HepG2 (cell line): ENCODE measurements around the gene ST14. TPM values are rescaled to one million over a fixed set of nuclear protein-coding genes. Genes with fewer than 3 reads are reported as not detected.

Experiments used
- DMAP1 ChIP-seq: IDR thresholded peaks from 2 replicates; pipeline ENCODE4 v1.6.1; 2016
- FOXO4 ChIP-seq: sonication (generic); formaldehyde crosslinking; conservative IDR thresholded peaks from 2 replicates; pipeline ENCODE4 v1.8.1; 2023; ENCODE audit warnings: missing genetic modification reagents
- GATA4 ChIP-seq: sonication (generic); IDR thresholded peaks from 2 replicates; pipeline ENCODE4 v1.6.1; 2016; ENCODE audit warnings: antibody characterized with exemption, low read depth, borderline replicate concordance
- HDAC1 ChIP-seq: sonication (generic); formaldehyde crosslinking; IDR thresholded peaks from 2 replicates; pipeline ENCODE4 v1.5.1; 2020; ENCODE audit warnings: mild to moderate bottlenecking, missing genetic modification reagents
- HNF1A ChIP-seq, 2 experiments: sonication (generic) in 1 of 2; formaldehyde crosslinking in 1 of 2; IDR thresholded peaks; 2 replicates each; pipeline versions ENCODE4 v1.4.0 to v1.6.1; 2016 to 2020; ENCODE audit warnings: borderline replicate concordance in 1 of 2, low read depth in 1 of 2, mild to moderate bottlenecking in 1 of 2, missing genetic modification reagents in 1 of 2
- MAF1 ChIP-seq: sonication (generic); formaldehyde crosslinking; IDR thresholded peaks from 2 replicates; pipeline ENCODE4 v1.5.0; 2020; ENCODE audit warnings: missing genetic modification reagents, borderline replicate concordance
- MEIS2 ChIP-seq: sonication (generic); formaldehyde crosslinking; IDR thresholded peaks from 2 replicates; pipeline ENCODE4 v1.9.0; 2021; ENCODE audit warnings: mild to moderate bottlenecking, missing genetic modification reagents
- RARG ChIP-seq: sonication (generic); formaldehyde crosslinking; IDR thresholded peaks from 2 replicates; pipeline ENCODE4 v1.4.0; 2020; ENCODE audit warnings: low read depth, mild to moderate bottlenecking, missing genetic modification reagents
- SOX5 ChIP-seq: IDR thresholded peaks from 2 replicates; pipeline ENCODE4 v1.6.1; 2016; ENCODE audit warnings: borderline replicate concordance
- SOX6 ChIP-seq, 2 experiments: fragments of 450-650 bp in 1 of 2; sonication (generic) in 1 of 2; formaldehyde crosslinking in 1 of 2; IDR thresholded peaks; 2 replicates each; pipeline versions ENCODE4 v1.4.0 to v1.6.1; 2017 to 2020; ENCODE audit warnings: antibody characterized with exemption in 1 of 2, mild to moderate bottlenecking in 1 of 2, missing genetic modification reagents in 1 of 2
- TBX2 ChIP-seq: sonication (generic); formaldehyde crosslinking; IDR thresholded peaks from 2 replicates; pipeline ENCODE4 v1.5.0; 2020; ENCODE audit warnings: missing genetic modification reagents, mild to moderate bottlenecking, borderline replicate concordance
- ZMYM4 ChIP-seq: sonication (generic); formaldehyde crosslinking; IDR thresholded peaks from 2 replicates; pipeline ENCODE4 v1.8.1; 2023; ENCODE audit warnings: mild to moderate bottlenecking, missing genetic modification reagents
- ZNF264 ChIP-seq: sonication (generic); formaldehyde crosslinking; IDR thresholded peaks from 2 replicates; pipeline ENCODE4 v1.4.0; 2020; ENCODE audit warnings: missing genetic modification reagents
- ZNF326 ChIP-seq: sonication (generic); formaldehyde crosslinking; IDR thresholded peaks from 2 replicates; pipeline ENCODE4 v1.4.0; 2020; ENCODE audit warnings: missing genetic modification reagents, borderline replicate concordance
- ZNF441 ChIP-seq: sonication (generic); formaldehyde crosslinking; IDR thresholded peaks from 2 replicates; pipeline ENCODE4 v1.7.0; 2021; ENCODE audit warnings: missing genetic modification reagents, borderline replicate concordance
- ZNF703 ChIP-seq: sonication (generic); formaldehyde crosslinking; IDR thresholded peaks from 2 replicates; pipeline ENCODE4 v1.5.1; 2020; ENCODE audit warnings: missing genetic modification reagents, mild to moderate bottlenecking, moderate library complexity, borderline replicate concordance
- ZNF775 ChIP-seq: sonication (generic); formaldehyde crosslinking; IDR thresholded peaks from 2 replicates; pipeline ENCODE4 v1.4.0; 2020; ENCODE audit warnings: missing genetic modification reagents, mild to moderate bottlenecking, moderate library complexity, borderline replicate concordance
- ZSCAN22 ChIP-seq: sonication (generic); formaldehyde crosslinking; IDR thresholded peaks from 2 replicates; pipeline ENCODE4 v1.4.0; 2020; ENCODE audit warnings: mild to moderate bottlenecking, missing genetic modification reagents
- polyA plus RNA-seq, 8 experiments: library from polyadenylated mRNA; depleted of rRNA in 3 of 8; stranded (reverse) in 7 of 8; unstranded in 1 of 8; fragments of >200 nt; fragmentation: Illumina TruSeq in 4 of 8; extraction: Trizol in 4 of 8; gene quantifications; 2 replicates each; pipeline versions ENCODE4 v1.2.1 to v1.2.3, GENCODE V29; 2011 to 2016; ENCODE audit warnings: low read depth in 4 of 8, missing spikeins in 1 of 8, mixed read lengths in 1 of 8; ENCODE audit not compliant: insufficient read depth in 1 of 8
- total RNA-seq, 5 experiments: library from RNA; depleted of rRNA; stranded (reverse); fragments of >200 nt; fragmentation: Illumina TruSeq; extraction: Trizol; gene quantifications; 2 replicates each; pipeline ENCODE4 v1.2.3, GENCODE V29; 2016; ENCODE audit warnings: low read depth in 1 of 5
- TF ChIP-seq, protein P1 (sequence below): sonication (generic); formaldehyde crosslinking; IDR thresholded peaks from 2 replicates; pipeline ENCODE4 v1.5.1; 2020; ENCODE audit warnings: mild to moderate bottlenecking, missing genetic modification reagents, borderline replicate concordance

ST14 gene
- total and polyA plus RNA-seq, 2 of the 13 experiments (the other 11 are each of a cell fraction or from before 2014, with no cell fraction given): 0.88 to 1.4 TPM

DNA sequence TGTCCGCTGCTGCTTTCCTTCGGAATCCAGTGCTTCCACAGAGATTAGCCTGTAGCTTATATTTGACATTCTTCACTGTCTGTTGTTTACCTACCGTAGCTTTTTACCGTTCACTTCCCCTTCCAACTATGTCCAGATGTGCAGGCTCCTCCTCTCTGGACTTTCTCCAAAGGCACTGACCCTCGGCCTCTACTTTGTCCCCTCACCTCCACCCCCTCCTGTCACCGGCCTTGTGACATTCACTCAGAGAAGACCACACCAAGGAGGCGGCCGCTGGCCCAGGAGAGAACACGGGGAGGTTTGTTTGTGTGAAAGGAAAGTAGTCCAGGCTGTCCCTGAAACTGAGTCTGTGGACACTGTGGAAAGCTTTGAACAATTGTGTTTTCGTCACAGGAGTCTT is 15.4 kb upstream of the ST14 start (continued):
- TF ChIP-seq, protein P1, sequence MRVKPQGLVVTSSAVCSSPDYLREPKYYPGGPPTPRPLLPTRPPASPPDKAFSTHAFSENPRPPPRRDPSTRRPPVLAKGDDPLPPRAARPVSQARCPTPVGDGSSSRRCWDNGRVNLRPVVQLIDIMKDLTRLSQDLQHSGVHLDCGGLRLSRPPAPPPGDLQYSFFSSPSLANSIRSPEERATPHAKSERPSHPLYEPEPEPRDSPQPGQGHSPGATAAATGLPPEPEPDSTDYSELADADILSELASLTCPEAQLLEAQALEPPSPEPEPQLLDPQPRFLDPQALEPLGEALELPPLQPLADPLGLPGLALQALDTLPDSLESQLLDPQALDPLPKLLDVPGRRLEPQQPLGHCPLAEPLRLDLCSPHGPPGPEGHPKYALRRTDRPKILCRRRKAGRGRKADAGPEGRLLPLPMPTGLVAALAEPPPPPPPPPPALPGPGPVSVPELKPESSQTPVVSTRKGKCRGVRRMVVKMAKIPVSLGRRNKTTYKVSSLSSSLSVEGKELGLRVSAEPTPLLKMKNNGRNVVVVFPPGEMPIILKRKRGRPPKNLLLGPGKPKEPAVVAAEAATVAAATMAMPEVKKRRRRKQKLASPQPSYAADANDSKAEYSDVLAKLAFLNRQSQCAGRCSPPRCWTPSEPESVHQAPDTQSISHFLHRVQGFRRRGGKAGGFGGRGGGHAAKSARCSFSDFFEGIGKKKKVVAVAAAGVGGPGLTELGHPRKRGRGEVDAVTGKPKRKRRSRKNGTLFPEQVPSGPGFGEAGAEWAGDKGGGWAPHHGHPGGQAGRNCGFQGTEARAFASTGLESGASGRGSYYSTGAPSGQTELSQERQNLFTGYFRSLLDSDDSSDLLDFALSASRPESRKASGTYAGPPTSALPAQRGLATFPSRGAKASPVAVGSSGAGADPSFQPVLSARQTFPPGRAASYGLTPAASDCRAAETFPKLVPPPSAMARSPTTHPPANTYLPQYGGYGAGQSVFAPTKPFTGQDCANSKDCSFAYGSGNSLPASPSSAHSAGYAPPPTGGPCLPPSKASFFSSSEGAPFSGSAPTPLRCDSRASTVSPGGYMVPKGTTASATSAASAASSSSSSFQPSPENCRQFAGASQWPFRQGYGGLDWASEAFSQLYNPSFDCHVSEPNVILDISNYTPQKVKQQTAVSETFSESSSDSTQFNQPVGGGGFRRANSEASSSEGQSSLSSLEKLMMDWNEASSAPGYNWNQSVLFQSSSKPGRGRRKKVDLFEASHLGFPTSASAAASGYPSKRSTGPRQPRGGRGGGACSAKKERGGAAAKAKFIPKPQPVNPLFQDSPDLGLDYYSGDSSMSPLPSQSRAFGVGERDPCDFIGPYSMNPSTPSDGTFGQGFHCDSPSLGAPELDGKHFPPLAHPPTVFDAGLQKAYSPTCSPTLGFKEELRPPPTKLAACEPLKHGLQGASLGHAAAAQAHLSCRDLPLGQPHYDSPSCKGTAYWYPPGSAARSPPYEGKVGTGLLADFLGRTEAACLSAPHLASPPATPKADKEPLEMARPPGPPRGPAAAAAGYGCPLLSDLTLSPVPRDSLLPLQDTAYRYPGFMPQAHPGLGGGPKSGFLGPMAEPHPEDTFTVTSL (CRISPR knock-in tag): peak; percentile 73; the same call in 1 of the 2 replicates
- TF ChIP-seq ZNF703 (no peak), ZNF441 (CRISPR knock-in tag) (no peak), SOX6 (IDR thresholded peaks at IDR 0.05) (no peak), SOX6 (CRISPR knock-in tag; IDR thresholded peaks at IDR 0.05) (peak; percentile 89), HNF1A (IDR thresholded peaks at IDR 0.05; ENCODE audit: low read depth) (0 out of 2 replicates have a peak, but pooled peaks have one; percentile 37), HNF1A (CRISPR knock-in tag; IDR thresholded peaks at IDR 0.05; ENCODE audit: borderline replicate concordance) (peak; percentile 59; the same call in 1 of the 2 replicates), RARG (CRISPR knock-in tag) (no peak), DMAP1 (CRISPR knock-in tag) (peak; percentile 49), ZSCAN22 (CRISPR knock-in tag) (no peak), HDAC1 (CRISPR knock-in tag) (peak; percentile 86), FOXO4 (no peak), SOX5 (peak; percentile 74; the same call in 1 of the 2 replicates), ZNF264 (0 out of 2 replicates have a peak, but pooled peaks have one; percentile 57), ZMYM4 (CRISPR knock-in tag) (peak; percentile 83), GATA4 (peak; percentile 42; the same call in 1 of the 2 replicates), TBX2 (CRISPR knock-in tag) (peak; percentile 64), ZNF326 (CRISPR knock-in tag) (no peak), MAF1 (CRISPR knock-in tag) (no peak), MEIS2 (peak; percentile 75), ZNF775 (no peak)
